GM12878 (cell line): Measurements from ENCODE around the gene SLC66A3.

ENCODE experiments used
- JUND ChIP-seq: IDR thresholded peaks from 2 replicates; pipeline ENCODE4 v1.6.1; 2012; ENCODE audit warnings: low read depth, mild to moderate bottlenecking, low read length, improper control_type of control experiment, moderate library complexity
- POLR2A ChIP-seq: IDR thresholded peaks from 2 replicates; pipeline ENCODE4 v1.6.1; 2011; ENCODE audit warnings: low read depth, mild to moderate bottlenecking, low read length
- SREBF1 ChIP-seq: IDR thresholded peaks from 2 replicates; pipeline ENCODE4 v1.6.1; 2012; ENCODE audit warnings: mild to moderate bottlenecking, low read length
- TBL1XR1 ChIP-seq: IDR thresholded peaks from 2 replicates; pipeline ENCODE4 v1.6.1; 2012; ENCODE audit warnings: low read depth, low read length, improper control_type of control experiment
- TF ChIP-seq, protein P1 (sequence below): IDR thresholded peaks from 2 replicates; pipeline ENCODE4 v1.6.1; 2012; ENCODE audit warnings: low read depth, low read length, improper control_type of control experiment
- TF ChIP-seq, protein P2 (sequence below), 3 experiments: IDR thresholded peaks in 2 of 3; conservative IDR thresholded peaks in 1 of 3; 2 replicates each; pipeline ENCODE4 v1.5.1; 2011; ENCODE audit warnings: low read depth in 3 of 3, low read length in 3 of 3, mild to moderate bottlenecking in 3 of 3, control low read depth in 2 of 3, moderate library complexity in 2 of 3, inconsistent platforms in 1 of 3, mixed read lengths in 1 of 3; ENCODE audit not compliant: control insufficient read depth in 2 of 3, insufficient read depth in 1 of 3; ENCODE audit errors: extremely low read depth in 1 of 3
- TF ChIP-seq, protein P3 (sequence below): fragments of 450-650 bp; IDR thresholded peaks from 2 replicates; pipeline ENCODE4 v1.6.1; 2017; ENCODE audit warnings: antibody characterized with exemption, mild to moderate bottlenecking, moderate library complexity

DNA sequence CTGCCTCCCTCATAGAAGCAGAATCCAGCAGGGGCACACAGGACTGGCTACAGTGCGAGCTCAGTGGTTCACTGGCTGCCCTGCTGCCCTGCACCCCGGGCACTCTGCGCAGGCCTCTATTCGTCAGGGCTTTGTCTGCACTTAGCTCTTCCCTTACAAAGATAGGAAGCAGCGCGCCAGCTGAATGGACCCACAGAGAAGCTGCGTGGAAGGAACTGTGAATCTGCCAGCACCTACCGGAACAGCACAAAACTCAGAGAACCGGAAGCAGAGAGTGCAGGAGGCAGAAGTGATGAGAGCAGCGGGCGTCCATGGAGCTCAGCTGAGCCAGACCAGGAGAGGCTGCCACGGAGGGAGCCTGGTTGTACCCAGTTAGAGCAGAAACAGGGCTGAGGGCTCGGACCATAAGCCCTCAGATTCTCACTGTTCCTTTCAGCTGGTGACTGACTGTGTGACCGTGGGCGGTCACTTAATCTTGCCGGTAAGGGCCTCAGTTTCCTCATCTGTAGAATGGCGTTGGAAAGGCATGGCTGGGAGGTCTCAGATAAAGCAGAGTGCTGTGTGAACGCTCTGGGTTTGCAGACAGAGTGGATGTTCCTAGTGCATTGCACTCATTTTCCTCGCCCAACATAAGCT lies 23.1 kb upstream of the SLC66A3 start:
- TF ChIP-seq SREBF1 (no peak), JUND (no peak), POLR2A (no peak), TBL1XR1 (no peak)
- TF ChIP-seq, protein P1, sequence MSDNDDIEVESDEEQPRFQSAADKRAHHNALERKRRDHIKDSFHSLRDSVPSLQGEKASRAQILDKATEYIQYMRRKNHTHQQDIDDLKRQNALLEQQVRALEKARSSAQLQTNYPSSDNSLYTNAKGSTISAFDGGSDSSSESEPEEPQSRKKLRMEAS = no peak
- TF ChIP-seq, protein P2, sequence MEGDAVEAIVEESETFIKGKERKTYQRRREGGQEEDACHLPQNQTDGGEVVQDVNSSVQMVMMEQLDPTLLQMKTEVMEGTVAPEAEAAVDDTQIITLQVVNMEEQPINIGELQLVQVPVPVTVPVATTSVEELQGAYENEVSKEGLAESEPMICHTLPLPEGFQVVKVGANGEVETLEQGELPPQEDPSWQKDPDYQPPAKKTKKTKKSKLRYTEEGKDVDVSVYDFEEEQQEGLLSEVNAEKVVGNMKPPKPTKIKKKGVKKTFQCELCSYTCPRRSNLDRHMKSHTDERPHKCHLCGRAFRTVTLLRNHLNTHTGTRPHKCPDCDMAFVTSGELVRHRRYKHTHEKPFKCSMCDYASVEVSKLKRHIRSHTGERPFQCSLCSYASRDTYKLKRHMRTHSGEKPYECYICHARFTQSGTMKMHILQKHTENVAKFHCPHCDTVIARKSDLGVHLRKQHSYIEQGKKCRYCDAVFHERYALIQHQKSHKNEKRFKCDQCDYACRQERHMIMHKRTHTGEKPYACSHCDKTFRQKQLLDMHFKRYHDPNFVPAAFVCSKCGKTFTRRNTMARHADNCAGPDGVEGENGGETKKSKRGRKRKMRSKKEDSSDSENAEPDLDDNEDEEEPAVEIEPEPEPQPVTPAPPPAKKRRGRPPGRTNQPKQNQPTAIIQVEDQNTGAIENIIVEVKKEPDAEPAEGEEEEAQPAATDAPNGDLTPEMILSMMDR (IDR thresholded peaks at IDR 0.05 in 2 of 3, conservative IDR thresholded peaks at IDR 0.05 in 1 of 3; ENCODE audit: control insufficient read depth in 2 of 3, extremely low read depth in 1 of 3, insufficient read depth in 1 of 3, low read depth in 3 of 3, low read length in 3 of 3) = no peak
- TF ChIP-seq, protein P3, sequence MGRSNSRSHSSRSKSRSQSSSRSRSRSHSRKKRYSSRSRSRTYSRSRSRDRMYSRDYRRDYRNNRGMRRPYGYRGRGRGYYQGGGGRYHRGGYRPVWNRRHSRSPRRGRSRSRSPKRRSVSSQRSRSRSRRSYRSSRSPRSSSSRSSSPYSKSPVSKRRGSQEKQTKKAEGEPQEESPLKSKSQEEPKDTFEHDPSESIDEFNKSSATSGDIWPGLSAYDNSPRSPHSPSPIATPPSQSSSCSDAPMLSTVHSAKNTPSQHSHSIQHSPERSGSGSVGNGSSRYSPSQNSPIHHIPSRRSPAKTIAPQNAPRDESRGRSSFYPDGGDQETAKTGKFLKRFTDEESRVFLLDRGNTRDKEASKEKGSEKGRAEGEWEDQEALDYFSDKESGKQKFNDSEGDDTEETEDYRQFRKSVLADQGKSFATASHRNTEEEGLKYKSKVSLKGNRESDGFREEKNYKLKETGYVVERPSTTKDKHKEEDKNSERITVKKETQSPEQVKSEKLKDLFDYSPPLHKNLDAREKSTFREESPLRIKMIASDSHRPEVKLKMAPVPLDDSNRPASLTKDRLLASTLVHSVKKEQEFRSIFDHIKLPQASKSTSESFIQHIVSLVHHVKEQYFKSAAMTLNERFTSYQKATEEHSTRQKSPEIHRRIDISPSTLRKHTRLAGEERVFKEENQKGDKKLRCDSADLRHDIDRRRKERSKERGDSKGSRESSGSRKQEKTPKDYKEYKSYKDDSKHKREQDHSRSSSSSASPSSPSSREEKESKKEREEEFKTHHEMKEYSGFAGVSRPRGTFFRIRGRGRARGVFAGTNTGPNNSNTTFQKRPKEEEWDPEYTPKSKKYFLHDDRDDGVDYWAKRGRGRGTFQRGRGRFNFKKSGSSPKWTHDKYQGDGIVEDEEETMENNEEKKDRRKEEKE = no peak
